ENCODE results near the gene MSRB3. TPM values are rescaled to one million over a fixed set of nuclear protein-coding genes. Genes with fewer than 3 reads are reported as not detected.

Gene MSRB3
- total RNA-seq, 1 experiment from 2014 or later, result 5.9 TPM

DNA sequence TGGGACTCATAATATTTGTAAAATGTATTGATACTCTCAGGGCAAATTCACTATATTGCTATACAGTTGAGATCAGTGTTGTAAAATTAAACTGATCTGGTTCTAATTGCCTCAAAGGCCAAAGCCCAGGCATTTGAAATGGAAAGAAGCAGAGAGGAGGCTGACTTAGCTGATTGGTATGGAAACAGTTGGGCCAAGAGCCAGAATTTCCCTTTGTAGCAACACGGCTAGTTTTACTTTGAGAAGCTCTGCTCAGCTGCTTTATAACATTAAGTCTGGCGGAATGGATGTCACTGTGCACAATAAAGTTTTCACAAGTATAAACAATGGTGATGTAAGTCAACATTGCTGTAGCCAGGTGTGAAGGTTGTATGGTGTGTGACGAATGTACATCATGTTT lies 186.4 kb downstream of the MSRB3 start:
- ChIA-PET POLR2A (ENCODE audit: unreplicated experiment) (interaction anchor here (0.6 kb wide), 1 partner anchor 72 kb away, joined by 4 read pairs; no protein-coding TSS in a partner anchor), CTCF (no interaction called here)
- Histone ChIP-seq H3K4me2 (ENCODE audit: low read length) (no peak overlapping the region), H3K27ac (ENCODE audit: low read length) (no peak overlapping the region), H3F3A (ENCODE audit: low read length, unreplicated experiment) (no peaks in the 10 kb centered on the region), H3K9me2 (replicated peaks; ENCODE audit: low read length) (no peaks in the 10 kb centered on the region), H3K4me1 (ENCODE audit: insufficient read depth, low read length) (no peaks in the 10 kb centered on the region), H3K27me3 (ENCODE audit: low read length) (no peaks in the 10 kb centered on the region), H3K9me3 (ENCODE audit: low read length) (no peaks in the 10 kb centered on the region), H3K9ac (ENCODE audit: low read length) (no peak overlapping the region), H3K36me3 (ENCODE audit: low read depth, low read length) (no peaks in the 10 kb centered on the region), H2AFZ (ENCODE audit: low read length) (no peak overlapping the region), H3K4me3 (ENCODE audit: low read length) (no peak overlapping the region), H3K79me2 (ENCODE audit: low read length) (no peaks in the 10 kb centered on the region), H4K20me1 (ENCODE audit: low read length) (no peaks in the 10 kb centered on the region)
- ATAC-seq (no peak), DNase-seq (peak; percentile 46)
- no TSS peak for BruUV-seq (replicated peaks)
- intact Hi-C loops (cut with micrococcal nuclease), result no loop called here
- TF ChIP-seq, protein P1, sequence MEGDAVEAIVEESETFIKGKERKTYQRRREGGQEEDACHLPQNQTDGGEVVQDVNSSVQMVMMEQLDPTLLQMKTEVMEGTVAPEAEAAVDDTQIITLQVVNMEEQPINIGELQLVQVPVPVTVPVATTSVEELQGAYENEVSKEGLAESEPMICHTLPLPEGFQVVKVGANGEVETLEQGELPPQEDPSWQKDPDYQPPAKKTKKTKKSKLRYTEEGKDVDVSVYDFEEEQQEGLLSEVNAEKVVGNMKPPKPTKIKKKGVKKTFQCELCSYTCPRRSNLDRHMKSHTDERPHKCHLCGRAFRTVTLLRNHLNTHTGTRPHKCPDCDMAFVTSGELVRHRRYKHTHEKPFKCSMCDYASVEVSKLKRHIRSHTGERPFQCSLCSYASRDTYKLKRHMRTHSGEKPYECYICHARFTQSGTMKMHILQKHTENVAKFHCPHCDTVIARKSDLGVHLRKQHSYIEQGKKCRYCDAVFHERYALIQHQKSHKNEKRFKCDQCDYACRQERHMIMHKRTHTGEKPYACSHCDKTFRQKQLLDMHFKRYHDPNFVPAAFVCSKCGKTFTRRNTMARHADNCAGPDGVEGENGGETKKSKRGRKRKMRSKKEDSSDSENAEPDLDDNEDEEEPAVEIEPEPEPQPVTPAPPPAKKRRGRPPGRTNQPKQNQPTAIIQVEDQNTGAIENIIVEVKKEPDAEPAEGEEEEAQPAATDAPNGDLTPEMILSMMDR (conservative IDR thresholded peaks at IDR 0.05; ENCODE audit: low read depth, low read length), result no peak

DNA sequence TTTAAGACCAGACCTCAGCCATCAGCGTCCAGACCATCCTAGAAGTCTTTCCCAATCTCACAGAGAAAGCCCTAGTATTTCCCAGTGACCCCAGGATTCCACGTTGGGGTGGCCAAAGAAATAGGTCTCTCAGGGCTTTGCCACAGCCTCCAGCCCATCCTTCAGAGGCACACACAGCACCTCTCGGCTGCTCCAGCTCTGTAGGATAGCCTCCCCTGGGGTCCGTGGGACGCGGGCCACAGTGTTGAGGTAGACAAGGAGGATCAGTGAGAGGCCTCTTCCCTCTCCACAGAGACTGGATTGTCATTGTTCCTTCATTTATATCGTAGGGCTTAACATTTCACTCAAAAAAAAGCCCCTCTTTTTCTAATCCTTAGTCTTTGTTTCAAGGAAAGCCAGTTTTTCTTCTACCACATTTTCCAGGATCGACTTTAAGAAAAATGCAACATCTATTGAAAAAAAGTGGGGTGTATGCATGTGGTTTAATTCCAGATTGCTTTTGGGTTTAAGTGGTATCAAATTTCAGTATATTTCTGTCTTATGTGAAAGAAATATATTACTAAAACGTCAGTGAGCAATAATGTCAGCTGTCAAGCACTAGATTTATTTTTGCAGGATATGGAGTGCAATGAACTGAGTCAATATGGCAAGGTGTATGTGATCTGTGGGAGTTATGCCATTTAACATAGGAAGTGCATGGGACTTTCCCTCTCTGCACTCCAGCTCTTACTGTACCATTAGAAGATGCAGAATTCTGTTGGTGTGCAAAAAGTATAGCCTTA lies 187.5 kb downstream of the MSRB3 start:
- Histone ChIP-seq H4K20me1 (ENCODE audit: low read length) (no peaks in the 10 kb centered on the region), H3K27ac (ENCODE audit: low read length) (no peak overlapping the region), H3F3A (ENCODE audit: low read length, unreplicated experiment) (no peaks in the 10 kb centered on the region), H3K36me3 (ENCODE audit: low read depth, low read length) (no peaks in the 10 kb centered on the region), H3K9me2 (replicated peaks; ENCODE audit: low read length) (no peaks in the 10 kb centered on the region), H3K9me3 (ENCODE audit: low read length) (no peaks in the 10 kb centered on the region), H3K9ac (ENCODE audit: low read length) (no peak overlapping the region), H3K4me3 (ENCODE audit: low read length) (no peak overlapping the region), H3K79me2 (ENCODE audit: low read length) (no peaks in the 10 kb centered on the region), H3K4me2 (ENCODE audit: low read length) (no peak overlapping the region), H3K27me3 (ENCODE audit: low read length) (no peaks in the 10 kb centered on the region), H2AFZ (ENCODE audit: low read length) (no peak overlapping the region), H3K4me1 (ENCODE audit: insufficient read depth, low read length) (no peaks in the 10 kb centered on the region)
- ATAC-seq (no peak), DNase-seq (no peak)
- BruUV-seq (replicated peaks), result no TSS peak
- intact Hi-C loops (cut with micrococcal nuclease), result no loop called here
- POLR2A ChIA-PET (ENCODE audit: unreplicated experiment), result no interaction called here
- CTCF ChIA-PET, result no interaction called here
- TF ChIP-seq EZH2 (IDR thresholded peaks at IDR 0.05; ENCODE audit: low read length, unreplicated experiment), result no peak
- TF ChIP-seq EZH2phosphoT487 (IDR thresholded peaks at IDR 0.05; ENCODE audit: borderline replicate concordance, low read length), result no peak
- TF ChIP-seq, protein P1 (conservative IDR thresholded peaks at IDR 0.05; ENCODE audit: low read depth, low read length), result no peak

DNA sequence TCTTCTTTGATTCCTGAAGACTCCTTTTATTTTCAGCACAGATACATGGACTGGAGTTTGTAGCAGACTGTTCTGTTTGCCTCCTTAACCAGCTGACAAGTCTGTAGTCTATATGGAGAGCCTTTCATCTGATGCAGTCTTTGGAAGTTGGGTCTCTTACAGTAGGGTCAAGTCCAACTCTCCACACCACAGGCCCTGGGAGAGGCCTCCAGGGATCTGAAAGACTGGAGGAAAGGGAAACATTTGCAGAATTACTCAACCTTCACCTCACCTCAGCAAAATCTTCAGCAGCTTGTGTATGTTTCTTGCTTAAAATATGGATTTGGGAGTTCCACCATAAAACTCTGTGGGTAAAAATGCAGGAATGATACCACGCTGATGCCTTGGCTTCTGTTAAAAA lies 188.4 kb downstream of the MSRB3 start:
- no peaks in the 10 kb centered on the region for H3K79me2 ChIP-seq (ENCODE audit: low read length)
- no peak for ATAC-seq
- intact Hi-C loops (cut with micrococcal nuclease), result no loop called here
- H3K36me3 ChIP-seq (ENCODE audit: low read depth, low read length), result no peaks in the 10 kb centered on the region
- no peak overlapping the region for H2AFZ ChIP-seq (ENCODE audit: low read length)
- H3F3A ChIP-seq (ENCODE audit: low read length, unreplicated experiment), result no peaks in the 10 kb centered on the region
- H3K27me3 ChIP-seq (ENCODE audit: low read length), result no peaks in the 10 kb centered on the region
- H3K4me2 ChIP-seq (ENCODE audit: low read length), result no peak overlapping the region
- ChIA-PET POLR2A (ENCODE audit: unreplicated experiment) (no interaction called here), CTCF (no interaction called here)
- DNase-seq, result no peak
- no peaks in the 10 kb centered on the region for H3K4me1 ChIP-seq (ENCODE audit: insufficient read depth, low read length)
- no peaks in the 10 kb centered on the region for H3K9me2 ChIP-seq (replicated peaks; ENCODE audit: low read length)
- H3K4me3 ChIP-seq (ENCODE audit: low read length), result no peak overlapping the region
- no peaks in the 10 kb centered on the region for H4K20me1 ChIP-seq (ENCODE audit: low read length)
- TF ChIP-seq EZH2 (IDR thresholded peaks at IDR 0.05; ENCODE audit: low read length, unreplicated experiment) (no peak), EZH2phosphoT487 (IDR thresholded peaks at IDR 0.05; ENCODE audit: borderline replicate concordance, low read length) (no peak)
- TF ChIP-seq, protein P1 (conservative IDR thresholded peaks at IDR 0.05; ENCODE audit: low read depth, low read length), result no peak
- H3K9me3 ChIP-seq (ENCODE audit: low read length), result no peaks in the 10 kb centered on the region
- no peak overlapping the region for H3K27ac ChIP-seq (ENCODE audit: low read length)
- no TSS peak for BruUV-seq (replicated peaks)
- H3K9ac ChIP-seq (ENCODE audit: low read length), result no peak overlapping the region

Measured in PC-3 (cell line).